GM12864 (cell line): Measurements from ENCODE around the gene RHOT1.
A peak's percentile ranks its signal among the peaks of the same experiment; 100 is the strongest.
"Not testable (repeated sequence)": the region's sequence is repeated elsewhere in the genome, so short reads cannot be mapped to it uniquely, and the experiment has no call there.

Experiments
- DNase-seq: peaks from one replicate; pipeline ENCODE4 v3.0.0-alpha.2; 2011; ENCODE audit warnings: low read depth
- H3K4me3 ChIP-seq: 2 replicates; pipeline ENCODE4 v1.5.1; 2011; ENCODE audit warnings: mild to moderate bottlenecking, low read depth, low read length, control low read depth
- CTCF ChIP-seq: IDR thresholded peaks from 2 replicates; pipeline ENCODE4 v1.5.1; 2011; ENCODE audit warnings: low read depth, mild to moderate bottlenecking, moderate library complexity, low read length, control low read depth, inconsistent platforms; ENCODE audit errors: missing control alignments

The RHOT1 gene

GRCh38 chr17:32256701-32257019, 114.4 kb downstream of the RHOT1 start:
- TF ChIP-seq CTCF: no peak
- DNase-seq: no peak
- no peak overlapping the region for H3K4me3 ChIP-seq

GRCh38 chr17:32258383-32259140, 116.3 kb downstream of the RHOT1 start:
- TF ChIP-seq CTCF: no peak
- no peak overlapping the region for H3K4me3 ChIP-seq
- no peak for DNase-seq

GRCh38 chr17:32259586-32259985, 117.3 kb downstream of the RHOT1 start:
- no peak for TF ChIP-seq CTCF
- no peak for DNase-seq
- H3K4me3 ChIP-seq: no peak overlapping the region

- no peak for TF ChIP-seq CTCF
- no peak for DNase-seq
- H3K4me3 ChIP-seq: no peak overlapping the region
Observed at GRCh38 chr17:32261417-32261736, 119.1 kb downstream of the RHOT1 start.

GRCh38 chr17:32261936-32262510, 119.7 kb downstream of the RHOT1 start:
- TF ChIP-seq CTCF: no peak
- H3K4me3 ChIP-seq: no peak overlapping the region
- DNase-seq: no peak

- DNase-seq, H3K4me3 ChIP-seq: not testable (repeated sequence)
Observed at GRCh38 chr17:32263515-32263914, 121.2 kb downstream of the RHOT1 start.

- no peak overlapping the region for H3K4me3 ChIP-seq
- peak; percentile 19 for TF ChIP-seq CTCF
- DNase-seq: no peak
Observed at GRCh38 chr17:32264140-32264799, 122.0 kb downstream of the RHOT1 start.
